ENCODE measurements around the gene PRDM16.

PRDM16 gene

DNA sequence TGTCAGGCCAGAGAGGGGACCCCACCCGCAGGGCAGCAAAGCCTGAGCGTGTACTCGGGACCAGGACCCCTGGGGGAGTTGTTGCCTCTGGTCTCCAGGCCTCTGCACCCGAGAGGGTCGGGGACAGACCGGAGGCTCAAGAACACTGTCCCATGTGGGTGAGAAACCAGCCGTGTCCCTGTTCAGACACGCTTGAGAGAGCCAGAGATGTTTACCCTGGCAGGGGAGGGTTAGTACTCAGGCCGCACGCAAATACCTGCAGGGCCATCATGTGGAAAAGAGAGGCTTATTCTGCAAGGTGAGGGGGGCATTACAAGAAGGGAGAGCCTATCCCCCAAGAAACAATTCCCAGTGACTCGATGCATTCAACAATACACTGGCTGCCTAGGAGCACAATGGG, 311.5 kb downstream of the PRDM16 start:
- H3K79me2 ChIP-seq (ENCODE audit: insufficient read depth, low read length) = no peaks in the 10 kb centered on the region
- H3K9me2 ChIP-seq (replicated peaks; ENCODE audit: low read depth, low read length) = no peaks in the 10 kb centered on the region
- no peaks in the 10 kb centered on the region for H3K36me3 ChIP-seq (ENCODE audit: insufficient read depth, low read length)
- no peak overlapping the region for H3K4me2 ChIP-seq (ENCODE audit: low read depth, low read length, poor library complexity, severe bottlenecking)
- no peak overlapping the region for H3K9ac ChIP-seq (ENCODE audit: low read depth, low read length, poor library complexity, severe bottlenecking)
- no peaks in the 10 kb centered on the region for H3F3A ChIP-seq (ENCODE audit: low read depth)
- no peak for TF ChIP-seq EZH2phosphoT487 (IDR thresholded peaks at IDR 0.05; ENCODE audit: borderline replicate concordance)
- H4K20me1 ChIP-seq (ENCODE audit: insufficient read depth, low read length, poor library complexity, severe bottlenecking) = no peaks in the 10 kb centered on the region
- H3K4me1 ChIP-seq (ENCODE audit: insufficient read depth, low read length, poor library complexity, severe bottlenecking) = peaks cover 6% of the 10 kb centered on the region
- H3K27me3 ChIP-seq (ENCODE audit: insufficient read depth, low read length, poor library complexity, severe bottlenecking) = no peaks in the 10 kb centered on the region
- H3K4me3 ChIP-seq (ENCODE audit: low read length, poor library complexity, severe bottlenecking) = no peak overlapping the region
- H3K9me3 ChIP-seq (ENCODE audit: insufficient read depth, low read depth, low read length) = no peaks in the 10 kb centered on the region
- no peak overlapping the region for H2AFZ ChIP-seq (ENCODE audit: low read length)

DNA sequence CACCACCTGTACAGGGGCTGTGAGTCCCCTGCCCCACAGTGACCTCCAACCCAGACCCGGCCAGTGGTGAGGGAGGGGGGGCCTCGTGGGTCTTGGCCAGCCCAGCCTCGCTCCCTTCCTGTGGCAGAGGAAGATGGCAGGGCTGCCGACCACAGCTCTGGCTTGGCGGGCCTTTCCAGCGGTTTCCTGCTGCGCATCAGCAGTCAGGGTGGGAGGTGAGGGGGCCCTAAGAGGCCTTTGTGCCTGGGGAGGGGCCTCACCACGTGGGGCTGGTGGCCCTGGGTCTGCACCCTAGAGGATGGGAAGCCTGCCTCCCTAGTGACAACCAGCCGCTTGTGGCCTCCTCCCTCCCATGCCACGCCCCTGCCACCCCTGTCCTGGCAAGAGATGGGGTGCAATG, 312.9 kb downstream of the PRDM16 start:
- no peak for TF ChIP-seq EZH2phosphoT487 (IDR thresholded peaks at IDR 0.05; ENCODE audit: borderline replicate concordance)
- TF ChIP-seq, protein P1, sequence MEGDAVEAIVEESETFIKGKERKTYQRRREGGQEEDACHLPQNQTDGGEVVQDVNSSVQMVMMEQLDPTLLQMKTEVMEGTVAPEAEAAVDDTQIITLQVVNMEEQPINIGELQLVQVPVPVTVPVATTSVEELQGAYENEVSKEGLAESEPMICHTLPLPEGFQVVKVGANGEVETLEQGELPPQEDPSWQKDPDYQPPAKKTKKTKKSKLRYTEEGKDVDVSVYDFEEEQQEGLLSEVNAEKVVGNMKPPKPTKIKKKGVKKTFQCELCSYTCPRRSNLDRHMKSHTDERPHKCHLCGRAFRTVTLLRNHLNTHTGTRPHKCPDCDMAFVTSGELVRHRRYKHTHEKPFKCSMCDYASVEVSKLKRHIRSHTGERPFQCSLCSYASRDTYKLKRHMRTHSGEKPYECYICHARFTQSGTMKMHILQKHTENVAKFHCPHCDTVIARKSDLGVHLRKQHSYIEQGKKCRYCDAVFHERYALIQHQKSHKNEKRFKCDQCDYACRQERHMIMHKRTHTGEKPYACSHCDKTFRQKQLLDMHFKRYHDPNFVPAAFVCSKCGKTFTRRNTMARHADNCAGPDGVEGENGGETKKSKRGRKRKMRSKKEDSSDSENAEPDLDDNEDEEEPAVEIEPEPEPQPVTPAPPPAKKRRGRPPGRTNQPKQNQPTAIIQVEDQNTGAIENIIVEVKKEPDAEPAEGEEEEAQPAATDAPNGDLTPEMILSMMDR (conservative IDR thresholded peaks at IDR 0.05; ENCODE audit: low read length) = no peak
- no peaks in the 10 kb centered on the region for H3F3A ChIP-seq (ENCODE audit: low read depth)
- no peak overlapping the region for H3K4me2 ChIP-seq (ENCODE audit: low read depth, low read length, poor library complexity, severe bottlenecking)
- no peaks in the 10 kb centered on the region for H3K27me3 ChIP-seq (ENCODE audit: insufficient read depth, low read length, poor library complexity, severe bottlenecking)
- no peaks in the 10 kb centered on the region for H4K20me1 ChIP-seq (ENCODE audit: insufficient read depth, low read length, poor library complexity, severe bottlenecking)
- H3K4me1 ChIP-seq (ENCODE audit: insufficient read depth, low read length, poor library complexity, severe bottlenecking) = peaks cover 6% of the 10 kb centered on the region
- no peaks in the 10 kb centered on the region for H3K9me3 ChIP-seq (ENCODE audit: insufficient read depth, low read depth, low read length)
- no peaks in the 10 kb centered on the region for H3K79me2 ChIP-seq (ENCODE audit: insufficient read depth, low read length)
- no peaks in the 10 kb centered on the region for H3K36me3 ChIP-seq (ENCODE audit: insufficient read depth, low read length)
- H3K9ac ChIP-seq (ENCODE audit: low read depth, low read length, poor library complexity, severe bottlenecking) = no peak overlapping the region
- H3K9me2 ChIP-seq (replicated peaks; ENCODE audit: low read depth, low read length) = no peaks in the 10 kb centered on the region
- H3K4me3 ChIP-seq (ENCODE audit: low read length, poor library complexity, severe bottlenecking) = no peak overlapping the region
- H2AFZ ChIP-seq (ENCODE audit: low read length) = no peak overlapping the region

DNA sequence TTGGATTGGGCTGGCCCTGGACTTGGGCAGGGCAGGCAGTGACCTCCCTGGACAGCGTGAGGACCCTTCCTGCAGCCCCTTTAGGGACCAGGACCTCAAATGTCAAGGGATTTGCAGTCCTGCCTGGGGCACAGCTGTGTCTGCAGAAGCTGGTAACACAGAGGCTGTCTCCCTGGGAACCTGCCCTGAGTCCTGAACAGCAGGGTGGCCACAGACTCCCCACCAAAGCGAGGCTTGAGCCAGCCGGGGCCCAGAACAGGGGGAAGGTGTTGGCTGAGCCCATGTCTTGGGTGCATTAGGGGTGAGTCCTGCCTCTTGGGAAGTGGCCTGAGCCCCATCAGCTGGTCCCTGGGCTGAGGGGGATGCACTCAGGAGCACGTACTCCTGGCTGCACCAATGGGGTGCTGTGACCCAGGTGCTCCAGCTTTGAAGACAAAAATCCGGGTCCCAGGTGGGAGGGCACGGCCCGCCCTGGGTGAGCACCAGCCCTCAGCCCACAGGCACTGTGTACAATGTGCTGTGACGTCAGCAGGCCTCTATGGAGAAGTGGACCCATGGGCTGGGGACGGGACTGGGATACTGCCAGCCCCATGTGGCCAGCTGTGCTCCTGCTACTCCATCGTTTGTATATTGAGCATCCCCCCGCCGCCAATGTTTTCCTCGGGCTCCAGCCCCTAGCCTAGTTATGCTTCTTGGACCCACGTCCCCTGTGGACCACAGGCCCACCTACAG, 313.5 kb downstream of the PRDM16 start:
- H3K9me2 ChIP-seq (replicated peaks; ENCODE audit: low read depth, low read length) = no peaks in the 10 kb centered on the region
- no peak overlapping the region for H3K4me2 ChIP-seq (ENCODE audit: low read depth, low read length, poor library complexity, severe bottlenecking)
- no peaks in the 10 kb centered on the region; the same call in 1 of the 2 replicates for H3K36me3 ChIP-seq (ENCODE audit: insufficient read depth, low read length)
- no peaks in the 10 kb centered on the region for H3F3A ChIP-seq (ENCODE audit: low read depth)
- no peaks in the 10 kb centered on the region for H3K79me2 ChIP-seq (ENCODE audit: insufficient read depth, low read length)
- no peak overlapping the region for H3K4me3 ChIP-seq (ENCODE audit: low read length, poor library complexity, severe bottlenecking)
- TF ChIP-seq, protein P1 (conservative IDR thresholded peaks at IDR 0.05; ENCODE audit: low read length) = no peak
- TF ChIP-seq EZH2phosphoT487 (IDR thresholded peaks at IDR 0.05; ENCODE audit: borderline replicate concordance) = no peak
- H3K9ac ChIP-seq (ENCODE audit: low read depth, low read length, poor library complexity, severe bottlenecking) = no peak overlapping the region
- peaks cover 6% of the 10 kb centered on the region for H3K4me1 ChIP-seq (ENCODE audit: insufficient read depth, low read length, poor library complexity, severe bottlenecking)
- H3K27me3 ChIP-seq (ENCODE audit: insufficient read depth, low read length, poor library complexity, severe bottlenecking) = no peaks in the 10 kb centered on the region
- H2AFZ ChIP-seq (ENCODE audit: low read length) = no peak overlapping the region
- H3K9me3 ChIP-seq (ENCODE audit: insufficient read depth, low read depth, low read length) = no peaks in the 10 kb centered on the region
- no peaks in the 10 kb centered on the region for H4K20me1 ChIP-seq (ENCODE audit: insufficient read depth, low read length, poor library complexity, severe bottlenecking)

DNA sequence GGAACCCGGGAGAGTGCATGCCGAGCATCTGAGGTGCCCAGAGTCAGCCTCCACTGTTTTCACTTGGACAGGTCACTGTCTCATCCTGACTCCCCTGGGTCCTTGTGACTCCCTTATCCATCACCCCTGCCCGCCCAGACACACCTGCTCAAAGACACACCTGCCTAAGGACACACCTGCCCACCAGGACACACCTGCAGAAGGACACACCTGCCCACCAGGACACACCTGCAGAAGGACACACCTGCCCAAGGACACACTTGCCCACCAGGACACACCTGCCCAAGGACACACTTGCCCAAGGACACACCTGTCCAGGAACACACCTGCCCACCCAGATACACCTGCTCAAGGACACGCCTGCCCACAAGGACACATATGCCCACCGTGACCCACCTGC, 314.7 kb downstream of the PRDM16 start:
- no peak overlapping the region for H3K9ac ChIP-seq (ENCODE audit: low read depth, low read length, poor library complexity, severe bottlenecking)
- no peaks in the 10 kb centered on the region for H3K79me2 ChIP-seq (ENCODE audit: insufficient read depth, low read length)
- H3K36me3 ChIP-seq (ENCODE audit: insufficient read depth, low read length) = no peaks in the 10 kb centered on the region; the same call in 1 of the 2 replicates
- H3K4me1 ChIP-seq (ENCODE audit: insufficient read depth, low read length, poor library complexity, severe bottlenecking) = peaks cover 6% of the 10 kb centered on the region
- no peak overlapping the region for H3K4me3 ChIP-seq (ENCODE audit: low read length, poor library complexity, severe bottlenecking)
- no peak overlapping the region for H2AFZ ChIP-seq (ENCODE audit: low read length)
- no peaks in the 10 kb centered on the region for H3K27me3 ChIP-seq (ENCODE audit: insufficient read depth, low read length, poor library complexity, severe bottlenecking)
- no peaks in the 10 kb centered on the region for H3K9me2 ChIP-seq (replicated peaks; ENCODE audit: low read depth, low read length)
- no peaks in the 10 kb centered on the region for H3F3A ChIP-seq (ENCODE audit: low read depth)
- TF ChIP-seq, protein P1 (conservative IDR thresholded peaks at IDR 0.05; ENCODE audit: low read length) = no peak
- H4K20me1 ChIP-seq (ENCODE audit: insufficient read depth, low read length, poor library complexity, severe bottlenecking) = no peaks in the 10 kb centered on the region
- no peaks in the 10 kb centered on the region for H3K9me3 ChIP-seq (ENCODE audit: insufficient read depth, low read depth, low read length)
- no peak overlapping the region for H3K4me2 ChIP-seq (ENCODE audit: low read depth, low read length, poor library complexity, severe bottlenecking)
